ENCODE data around the gene KIAA1328.
"Not testable (repeated sequence)": the region's sequence is repeated elsewhere in the genome, so short reads cannot be mapped to it uniquely, and the experiment has no call there.

The KIAA1328 gene

GRCh38 chr18:36826556-36826955 lies 2.4 kb upstream of the KIAA1328 start:
- DNase-seq, result no peak

GRCh38 chr18:36828157-36828629 lies 734 bp upstream of the KIAA1328 start:
- peak; percentile 13 for DNase-seq

- DNase-seq, result no peak
These were observed 633 bp downstream of the KIAA1328 start for GRCh38 chr18:36829362-36830157.

- DNase-seq, result no peak
These were observed 1.2 kb downstream of the KIAA1328 start for GRCh38 chr18:36830158-36830495.

GRCh38 chr18:36831139-36831538 lies 2.2 kb downstream of the KIAA1328 start:
- DNase-seq, result no peak

- DNase-seq, result no peak
These were observed 4.2 kb downstream of the KIAA1328 start for GRCh38 chr18:36833120-36833519.

DNA sequence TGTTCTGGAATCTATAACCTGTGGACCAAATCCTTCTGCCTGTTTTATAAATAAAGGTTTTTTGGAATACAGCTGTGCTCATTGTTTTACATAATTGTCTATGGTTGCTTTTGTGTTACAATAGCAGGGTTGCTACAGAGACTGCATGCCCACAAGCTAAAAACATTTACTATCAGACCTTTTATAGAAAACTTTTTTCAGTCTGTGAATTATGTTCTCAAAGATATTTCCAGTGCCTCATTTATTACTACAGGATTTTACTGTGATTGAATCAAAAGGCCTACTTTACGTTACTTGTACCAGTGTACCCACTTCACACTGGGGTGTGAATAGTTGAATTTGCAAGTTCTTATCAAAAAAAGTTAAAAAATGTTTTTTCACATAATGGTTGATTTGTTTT lies 7.0 kb downstream of the KIAA1328 start:
- no peak for DNase-seq

DNA sequence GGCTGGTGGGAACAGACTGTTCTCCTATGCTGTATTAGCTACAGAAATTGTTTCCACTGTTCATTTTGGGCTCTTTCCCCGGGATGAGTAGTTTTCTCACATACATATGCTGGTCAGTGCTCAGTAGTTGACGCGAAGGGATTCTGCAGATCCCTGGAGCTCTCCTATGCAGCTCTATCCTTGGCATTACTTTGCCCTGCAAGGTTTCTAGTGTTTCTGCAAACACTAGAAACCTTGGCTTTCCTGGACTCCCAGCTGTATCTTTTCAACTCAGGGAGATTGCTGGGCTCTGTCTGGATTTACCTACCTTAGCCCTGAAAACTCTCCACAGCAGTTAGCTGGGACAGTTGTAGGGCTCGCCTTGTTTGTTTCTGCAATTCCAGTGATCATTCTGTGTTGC lies 10.9 kb downstream of the KIAA1328 start:
- DNase-seq, result no peak

DNA sequence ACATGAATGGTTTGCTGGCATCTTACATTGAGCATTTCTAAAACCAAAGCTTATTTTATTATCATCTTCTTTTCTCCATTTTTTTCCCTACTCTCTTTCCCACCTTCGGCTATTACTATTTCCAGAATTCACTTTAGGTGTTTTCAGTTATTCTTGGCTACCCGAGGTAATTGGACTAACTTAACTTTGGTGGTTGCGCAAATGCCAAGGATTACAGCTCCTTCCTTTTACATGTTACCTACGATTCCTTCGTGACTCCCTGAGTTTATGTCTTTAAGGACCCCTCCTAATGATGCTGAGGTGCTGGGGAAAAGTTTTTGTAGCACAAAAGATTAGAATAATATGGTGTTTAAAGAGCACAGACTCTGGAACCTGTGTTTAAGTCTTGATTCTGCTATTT lies 14.3 kb downstream of the KIAA1328 start:
- DNase-seq, result no peak

GRCh38 chr18:36843784-36844183 lies 14.9 kb downstream of the KIAA1328 start:
- no peak for DNase-seq

DNA sequence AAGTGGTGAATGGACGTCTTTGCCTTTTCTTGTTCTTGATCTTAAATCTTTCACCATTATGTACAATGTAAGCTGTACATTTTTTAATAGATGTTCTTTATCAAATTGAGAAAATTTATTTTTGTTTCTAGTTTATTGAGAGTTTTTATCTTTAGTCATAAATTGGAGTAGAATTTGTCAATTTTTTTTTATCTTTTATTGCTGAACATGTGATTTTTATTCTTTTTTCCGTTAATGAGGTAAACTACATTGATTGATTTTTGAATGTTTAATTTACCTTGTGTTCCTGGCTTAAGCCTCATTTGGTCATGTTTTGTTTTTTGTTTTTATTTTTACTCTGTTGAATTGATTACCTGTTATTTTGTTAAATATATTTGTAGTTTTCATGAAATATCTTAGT lies 19.7 kb downstream of the KIAA1328 start:
- no peak for DNase-seq

- no peak for DNase-seq
These were observed 20.5 kb downstream of the KIAA1328 start for GRCh38 chr18:36849288-36850006.

DNA sequence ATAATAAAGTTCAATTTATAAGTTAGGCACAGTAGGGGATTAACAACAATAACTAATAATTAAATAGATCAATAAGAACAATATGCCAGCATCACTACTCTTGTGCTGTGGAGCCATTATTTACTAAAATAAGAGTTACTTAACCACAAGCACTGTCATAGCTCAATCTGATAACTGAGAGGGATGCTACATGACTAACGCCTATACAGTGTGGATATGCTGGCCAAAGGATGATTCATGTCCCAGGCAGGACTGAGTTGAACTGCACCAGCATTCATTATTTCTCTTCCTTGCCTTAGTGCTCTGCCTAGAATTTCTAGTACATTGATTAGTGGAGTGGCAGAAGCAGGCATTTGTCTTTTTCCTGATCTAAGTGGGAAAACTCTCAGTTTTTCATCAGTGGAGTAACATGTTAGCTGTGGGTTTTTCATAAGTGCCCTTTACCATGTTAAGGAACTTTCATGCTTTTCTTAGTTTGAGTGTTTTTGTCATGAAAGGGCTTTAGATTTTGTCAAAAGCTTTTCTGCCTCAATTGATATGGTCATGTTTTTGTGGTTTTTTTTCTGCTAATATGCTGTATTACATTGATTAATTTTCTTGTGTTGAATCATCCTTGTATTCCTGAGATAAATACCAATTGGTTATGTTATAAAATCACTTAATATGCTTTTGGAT lies 21.7 kb downstream of the KIAA1328 start:
- DNase-seq, result no peak

- DNase-seq, result no peak
These were observed 22.3 kb downstream of the KIAA1328 start for GRCh38 chr18:36851202-36851590.

DNA sequence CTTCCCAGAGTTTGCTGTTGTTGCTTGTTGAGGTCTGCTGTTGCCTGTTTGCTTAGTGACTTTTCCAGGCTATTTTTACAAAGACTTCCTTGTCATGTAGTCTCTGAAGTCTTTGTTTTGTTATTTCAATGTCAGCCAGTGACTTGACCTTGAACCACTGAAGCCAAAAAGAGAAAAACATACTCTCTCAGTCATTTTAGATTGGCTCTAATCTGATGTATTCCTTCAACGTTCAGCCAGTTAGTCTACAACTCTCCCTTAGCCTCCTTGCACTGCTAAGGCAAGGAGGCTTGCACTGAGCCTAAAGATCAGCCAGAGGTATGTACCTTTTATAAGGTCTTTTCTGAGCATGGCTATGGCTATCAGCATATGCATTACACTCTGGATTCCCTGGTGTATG lies 27.9 kb downstream of the KIAA1328 start:
- DNase-seq, result no peak

DNA sequence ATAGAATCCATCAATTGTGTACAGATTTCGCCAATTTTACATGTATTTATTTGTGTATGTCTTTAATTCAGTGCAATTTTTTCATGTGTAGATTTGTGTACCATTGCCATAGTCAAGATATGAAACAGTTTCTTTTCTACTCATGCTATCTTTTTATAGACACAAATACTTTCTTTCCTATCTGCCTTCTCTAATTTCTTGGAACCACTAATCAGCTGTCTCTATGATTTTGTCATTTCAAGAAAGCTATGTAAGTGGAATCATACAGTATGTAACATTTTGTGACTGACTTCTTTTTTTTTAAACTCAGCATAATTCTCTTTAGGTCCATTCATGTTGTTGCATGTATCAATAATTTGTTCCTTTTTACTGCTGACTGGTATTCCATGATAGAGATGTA lies 33.3 kb downstream of the KIAA1328 start:
- DNase-seq, result no peak

GRCh38 chr18:36867056-36867455 lies 38.1 kb downstream of the KIAA1328 start:
- DNase-seq, result no peak

DNA sequence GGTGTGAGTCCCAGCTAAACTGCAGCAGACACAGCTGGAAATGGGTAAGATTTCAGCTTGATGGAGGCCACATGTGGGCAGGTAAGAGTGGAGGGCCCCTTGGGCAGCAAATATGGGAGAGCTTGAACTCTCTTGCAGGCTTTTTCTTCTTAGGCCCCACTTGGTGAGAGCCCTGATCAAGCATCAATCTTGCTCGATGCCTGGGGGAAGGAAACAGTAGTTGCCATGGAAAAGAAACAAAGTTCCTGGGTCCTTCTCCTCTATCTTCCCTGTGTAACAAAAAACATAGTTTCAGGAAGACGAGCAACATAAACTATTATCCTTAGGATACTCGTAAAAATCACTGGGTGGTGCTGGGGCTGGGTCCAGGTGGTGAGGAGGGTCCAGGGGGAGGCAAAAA lies 42.9 kb downstream of the KIAA1328 start:
- DNase-seq, result no peak

GRCh38 chr18:36872329-36872728 lies 43.4 kb downstream of the KIAA1328 start:
- no peak for DNase-seq

DNA sequence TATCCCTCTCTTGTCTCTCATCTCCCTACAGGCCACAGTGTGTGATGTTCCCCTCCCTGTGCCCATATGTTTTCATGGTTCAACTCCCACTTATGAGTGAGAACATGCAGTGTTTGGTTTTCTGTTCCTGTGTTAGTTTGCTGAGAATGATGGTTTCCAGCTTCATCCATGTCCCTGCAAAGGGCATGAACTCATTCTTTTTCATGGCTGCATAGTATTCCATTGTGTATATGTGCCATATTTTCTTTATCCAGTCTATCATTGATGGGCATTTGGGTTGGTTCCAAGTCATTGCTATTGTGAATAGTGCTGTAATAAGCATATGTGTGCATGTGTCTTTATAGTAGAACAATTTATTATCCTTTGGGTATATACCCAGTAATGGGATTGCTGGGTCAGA lies 44.9 kb downstream of the KIAA1328 start:
- DNase-seq, result not testable (repeated sequence)

GRCh38 chr18:36879796-36880195 lies 50.9 kb downstream of the KIAA1328 start:
- DNase-seq, result not testable (repeated sequence)

DNA sequence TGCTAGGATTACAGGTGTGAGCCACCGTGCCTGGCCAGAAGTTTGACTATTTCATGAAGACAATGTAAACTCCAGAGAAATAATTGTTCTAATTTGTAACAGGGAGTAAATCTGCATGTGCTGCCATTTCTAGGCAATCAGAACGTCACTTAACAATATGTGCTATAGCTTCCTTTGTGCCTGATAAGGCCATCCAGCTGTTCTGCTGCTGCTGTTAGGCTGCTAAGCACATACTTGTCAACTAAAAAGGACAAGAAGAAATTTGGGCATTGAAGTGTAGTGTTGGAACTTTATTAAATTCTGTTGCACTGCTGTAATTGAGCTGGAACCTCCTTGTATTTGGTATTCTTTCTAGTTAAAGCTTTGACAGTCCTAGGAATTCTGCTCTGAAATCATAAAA lies 57.1 kb downstream of the KIAA1328 start:
- DNase-seq, result no peak

DNA sequence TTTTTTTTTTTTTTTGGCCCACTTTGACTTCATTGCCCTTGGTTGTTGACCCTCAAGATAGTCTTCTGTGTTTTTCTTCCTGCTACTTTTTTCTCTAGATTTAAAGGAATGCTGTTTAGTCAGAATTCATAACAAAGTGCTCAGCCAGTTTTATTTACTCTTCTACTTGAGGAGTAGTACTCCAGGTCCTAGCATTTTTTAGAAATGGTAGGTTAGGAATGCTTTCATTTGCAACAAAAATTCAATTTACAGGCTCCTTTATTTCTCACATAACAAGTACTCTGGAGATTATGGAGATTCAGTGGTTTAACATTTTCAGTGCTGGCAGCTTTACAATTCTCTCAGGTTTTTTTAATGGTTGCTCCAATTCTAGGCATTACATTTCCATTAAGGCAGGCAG lies 58.2 kb downstream of the KIAA1328 start:
- DNase-seq, result no peak

- DNase-seq, result no peak
These were observed 58.9 kb downstream of the KIAA1328 start for GRCh38 chr18:36887864-36888263.
